Right renal cortex interstitium (tissue), 3 donors: ENCODE results near the gene ZNF750. TPM values are rescaled to one million over a fixed set of nuclear protein-coding genes. Genes with fewer than 3 reads are reported as not detected.

Source experiments
- DNase-seq, 3 donors: peaks; one replicate each; pipeline ENCODE4 v3.0.0-alpha.2; 2013; ENCODE audit warnings: low read depth in 3 of 3, low spot score in 2 of 3
- polyA plus RNA-seq, 3 donors: library from polyadenylated mRNA; unstranded; fragments of 120-200 nt; gene quantifications; one replicate each; pipeline ENCODE4 v1.2.1, GENCODE V29; 2013; ENCODE audit not compliant: insufficient read length in 3 of 3

The ZNF750 gene
- polyA plus RNA-seq, 3 donors: 1.2 to 1.8 (median 1.6) TPM

GRCh38 chr17:82815354-82815753 lies 24.5 kb downstream of the ZNF750 start:
- no peak for DNase-seq

GRCh38 chr17:82814834-82815233 lies 25.0 kb downstream of the ZNF750 start:
- DNase-seq: no peak

DNA sequence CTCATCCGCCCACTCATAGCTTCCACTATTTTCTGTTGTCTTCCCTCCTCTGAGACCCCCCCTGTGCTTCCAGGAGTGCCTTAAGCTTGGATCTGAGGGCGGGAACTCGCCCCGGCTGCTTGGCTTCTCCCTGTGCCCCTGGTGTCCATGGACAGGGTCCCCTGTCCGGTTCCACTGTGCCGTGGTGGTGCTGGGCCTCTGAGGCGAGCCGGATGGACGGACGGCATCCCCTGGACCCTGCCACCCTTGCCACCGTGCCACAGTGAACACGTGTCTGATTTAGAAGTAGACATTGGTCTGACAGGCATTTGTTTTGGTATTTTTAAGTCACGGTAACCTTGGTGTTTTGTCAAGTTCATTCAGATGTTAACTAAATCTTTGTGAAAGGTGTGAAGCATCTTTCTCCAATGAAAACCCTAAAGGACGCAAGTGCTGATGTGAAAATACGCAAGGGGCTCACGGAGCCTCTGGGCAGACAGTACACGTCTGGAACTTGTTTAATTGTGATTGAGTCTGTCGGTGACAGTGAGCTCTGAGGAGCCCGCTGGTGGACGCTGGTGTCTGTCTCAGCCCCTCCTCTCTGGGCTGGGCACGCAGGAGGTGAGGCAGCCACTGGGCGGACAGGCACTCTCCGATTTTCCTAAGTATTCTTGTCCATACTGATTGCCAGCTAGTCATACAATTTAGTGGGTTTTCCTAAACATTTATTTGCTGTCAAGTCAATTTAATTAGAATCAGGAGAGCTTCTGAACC lies 26.3 kb downstream of the ZNF750 start:
- DNase-seq: no peak

DNA sequence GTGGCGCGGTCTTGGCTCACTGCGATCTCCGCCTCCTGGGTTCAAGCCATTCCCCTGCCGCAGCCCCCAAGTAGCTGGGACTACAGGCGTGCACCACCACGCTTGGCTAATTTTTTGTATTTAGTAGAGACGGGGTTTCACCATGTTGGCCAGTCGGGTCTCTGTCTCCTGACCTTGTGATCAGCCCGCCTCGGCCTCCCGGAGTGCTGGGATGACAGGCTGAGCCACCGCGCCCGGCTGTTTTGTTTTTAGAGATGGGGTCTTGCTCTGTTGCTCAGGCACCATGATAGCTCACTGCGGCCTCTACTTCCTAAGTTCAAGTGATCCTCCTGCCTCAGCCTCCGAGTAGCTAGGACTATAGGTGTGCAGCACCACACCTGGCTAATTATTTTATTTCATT lies 27.2 kb downstream of the ZNF750 start:
- DNase-seq: no peak

GRCh38 chr17:82812058-82812457 lies 27.8 kb downstream of the ZNF750 start:
- DNase-seq: no peak

DNA sequence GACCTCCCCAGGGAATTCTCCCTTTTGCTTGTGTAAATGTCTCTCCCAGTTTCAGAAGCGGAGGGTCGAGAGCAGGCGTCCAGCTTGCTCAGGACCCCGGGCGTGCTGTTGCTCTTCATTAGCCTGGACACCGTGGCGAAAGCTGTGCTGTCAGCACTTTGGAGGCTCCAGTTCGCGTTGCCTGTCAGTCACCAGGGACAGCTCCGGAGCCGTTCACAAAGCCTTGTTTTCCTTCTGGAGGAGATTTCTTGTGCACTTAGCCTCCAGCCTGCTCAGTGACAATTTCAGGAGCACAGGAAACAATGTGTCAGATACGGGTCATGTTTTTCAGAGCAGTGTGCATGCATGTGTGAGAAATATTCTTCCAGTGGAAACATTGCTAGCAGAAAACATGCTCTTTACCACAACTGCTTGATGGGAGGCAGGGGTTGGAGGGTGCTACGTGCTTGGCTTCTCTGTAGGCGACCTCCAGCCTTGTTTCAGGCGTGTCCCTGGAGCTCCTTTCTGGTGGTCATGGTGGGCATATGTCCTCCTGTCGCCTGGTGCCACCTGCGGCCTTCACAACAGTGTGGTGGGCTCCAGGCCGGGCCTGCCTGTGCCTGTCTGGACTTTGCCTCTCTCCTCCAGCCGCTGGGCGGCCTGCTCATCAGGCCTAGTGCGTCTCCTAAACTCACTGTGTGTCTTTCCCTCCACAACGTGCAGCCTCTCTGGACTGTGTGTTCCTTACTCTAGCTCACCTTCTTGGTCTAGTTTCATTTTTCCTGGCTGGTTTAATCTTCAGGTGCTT lies 29.0 kb downstream of the ZNF750 start:
- DNase-seq: no peak

GRCh38 chr17:82808921-82809905 lies 30.6 kb downstream of the ZNF750 start:
- no peak for DNase-seq

DNA sequence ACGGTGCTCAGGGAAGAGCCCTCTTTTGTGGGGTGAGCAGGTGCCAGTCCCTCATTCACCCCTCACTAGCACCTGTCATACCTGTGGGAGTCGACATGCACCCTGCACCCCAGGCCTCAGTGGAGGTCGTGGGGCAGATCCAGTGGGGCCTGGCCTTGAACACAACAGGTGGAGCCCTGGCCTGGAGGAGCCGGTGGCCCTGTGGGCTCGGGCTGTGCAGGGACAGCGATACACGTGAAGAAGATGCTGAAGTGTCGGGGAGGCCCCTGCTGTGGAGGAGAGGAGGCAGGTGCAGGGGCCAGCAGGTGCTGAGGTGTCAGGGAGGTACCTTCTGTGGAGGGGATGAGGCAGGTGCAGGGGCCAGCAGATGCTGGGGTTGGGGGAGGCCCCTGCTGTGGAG lies 31.8 kb downstream of the ZNF750 start:
- DNase-seq: no peak

GRCh38 chr17:82807562-82807961 lies 32.3 kb downstream of the ZNF750 start:
- DNase-seq: no peak

GRCh38 chr17:82807101-82807500 lies 32.7 kb downstream of the ZNF750 start:
- DNase-seq: no peak

GRCh38 chr17:82806645-82807044 lies 33.2 kb downstream of the ZNF750 start:
- no peak for DNase-seq

- no peak for DNase-seq
Observed at GRCh38 chr17:82805823-82806222, 34.0 kb downstream of the ZNF750 start.

- no peak for DNase-seq
Observed at GRCh38 chr17:82805254-82805653, 34.6 kb downstream of the ZNF750 start.

- DNase-seq: no peak
Observed at GRCh38 chr17:82804442-82805191, 35.2 kb downstream of the ZNF750 start.

GRCh38 chr17:82803606-82804005 lies 36.2 kb downstream of the ZNF750 start:
- no peak for DNase-seq

GRCh38 chr17:82803185-82803584 lies 36.6 kb downstream of the ZNF750 start:
- no peak for DNase-seq

DNA sequence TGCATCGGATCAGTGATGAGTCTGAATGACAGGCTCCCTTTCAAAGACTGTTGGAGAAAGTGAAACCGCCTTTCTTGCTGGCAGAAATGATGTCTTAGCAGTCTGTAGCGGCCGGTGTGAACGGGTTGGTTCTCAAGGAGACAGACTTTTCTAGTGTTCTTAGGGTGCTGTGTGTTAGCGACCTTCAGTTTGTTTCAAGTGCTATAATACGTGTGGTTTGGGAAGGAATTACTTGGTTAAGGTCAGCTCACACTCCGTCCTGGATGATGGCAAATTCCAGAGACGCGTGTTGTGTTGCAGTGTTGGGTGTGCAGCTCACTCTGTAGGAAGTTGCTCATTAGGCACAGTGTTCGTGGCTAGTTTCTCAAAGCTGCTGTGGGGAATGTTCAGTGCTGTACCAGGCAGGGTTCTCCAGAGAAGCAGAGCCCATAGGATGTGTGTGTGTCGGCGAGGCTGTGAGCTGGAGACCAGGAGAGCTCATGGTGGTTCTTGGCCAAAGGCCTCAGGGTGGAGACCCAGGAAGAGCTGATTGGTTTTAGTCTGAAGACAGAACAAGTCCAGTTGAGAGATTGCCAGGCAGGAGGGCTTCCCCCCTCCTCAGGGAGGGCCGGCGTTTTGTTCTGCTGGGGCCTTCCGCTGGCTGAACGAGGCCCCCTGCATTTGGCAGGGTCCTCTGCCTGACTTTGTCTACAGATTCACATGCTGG lies 37.6 kb downstream of the ZNF750 start:
- no peak for DNase-seq

DNA sequence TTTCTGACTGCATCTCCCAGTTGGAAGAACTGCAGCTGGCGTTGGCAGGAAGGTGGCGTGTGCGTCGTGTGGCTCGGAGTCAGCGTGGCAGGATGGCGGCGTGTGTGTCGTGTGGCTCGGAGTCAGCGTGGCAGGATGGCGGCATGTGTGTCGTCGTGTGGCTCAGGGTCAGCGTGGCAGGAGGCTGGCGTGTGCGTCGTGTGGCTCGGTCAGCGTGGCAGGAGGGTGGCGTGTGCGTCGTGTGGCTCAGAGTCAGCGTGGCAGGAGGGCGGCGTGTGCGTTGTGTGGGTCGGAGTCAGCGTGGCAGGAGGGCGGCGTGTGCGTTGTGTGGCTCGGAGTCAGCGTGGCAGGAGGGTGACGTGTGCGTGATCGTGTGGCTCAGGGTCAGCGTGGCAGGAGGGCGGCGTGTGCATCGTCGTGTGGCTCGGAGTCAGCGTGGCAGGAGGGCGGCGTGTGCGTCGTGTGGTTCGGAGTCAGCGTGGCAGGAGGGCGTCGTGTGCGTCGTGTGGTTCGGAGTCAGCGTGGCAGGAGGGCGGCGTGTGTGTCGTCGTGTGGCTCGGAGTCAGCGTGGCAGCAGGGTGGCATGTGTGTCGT lies 38.3 kb downstream of the ZNF750 start:
- DNase-seq: no peak

DNA sequence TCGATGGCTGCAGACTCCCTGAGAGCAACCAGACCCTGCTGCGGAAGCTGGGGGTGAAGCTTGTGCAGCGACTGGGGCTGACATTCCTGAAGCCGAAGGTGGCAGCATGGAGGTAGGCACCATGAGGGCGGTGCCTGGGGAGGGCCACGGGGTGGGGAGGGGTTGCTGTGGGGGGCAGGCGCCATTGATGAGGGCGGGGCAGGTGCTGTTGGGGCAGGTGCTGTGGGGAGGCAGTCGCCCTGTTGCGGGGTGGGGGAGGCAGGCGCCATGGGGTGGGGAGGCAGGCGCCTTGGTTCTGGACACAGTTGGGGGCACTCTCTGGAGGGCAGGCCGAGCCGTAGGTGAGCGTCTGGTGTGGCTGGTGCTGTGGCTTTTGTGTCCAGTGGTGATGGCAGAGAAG lies 38.9 kb downstream of the ZNF750 start:
- DNase-seq: no peak
